HAP-1 (cell line): ENCODE results near the gene NR3C1.

Source experiments
- DNase-seq, 2 experiments: peaks; one replicate each; pipeline ENCODE4 v3.0.0-alpha.2; 2016 to 2020; ENCODE audit warnings: low spot score in 2 of 2
- H3K27me3 ChIP-seq: fragments of 250-450 bp; sonication (Bioruptor Pico); 2 replicates; pipeline ENCODE4 v1.5.1; 2020; ENCODE audit warnings: low read depth, mild to moderate bottlenecking, moderate library complexity
- H3K36me3 ChIP-seq: fragments of 250-450 bp; sonication (Bioruptor Pico); replicated peaks from 2 replicates; pipeline ENCODE4 v1.5.1; 2020; ENCODE audit warnings: mild to moderate bottlenecking
- H3K4me1 ChIP-seq: fragments of 250-450 bp; sonication (Bioruptor Pico); 2 replicates; pipeline ENCODE4 v1.5.1; 2020; ENCODE audit warnings: mild to moderate bottlenecking
- H3K4me3 ChIP-seq: fragments of 250-450 bp; sonication (Bioruptor Pico); 2 replicates; pipeline ENCODE4 v1.5.1; 2020; ENCODE audit warnings: mild to moderate bottlenecking, moderate library complexity
- H3K9me3 ChIP-seq: fragments of 250-450 bp; sonication (Bioruptor Pico); 2 replicates; pipeline ENCODE4 v1.5.1; 2020; ENCODE audit warnings: mild to moderate bottlenecking, moderate library complexity
- in situ Hi-C: fragments of 300-500 bp; cut with MboI; formaldehyde crosslinking; loops from 3 replicates; pipeline ENCODE4 v1.14.3; 2020; ENCODE audit warnings: low sequenced_read_pairs, inconsistent platforms, mixed read lengths

NR3C1 gene

DNA sequence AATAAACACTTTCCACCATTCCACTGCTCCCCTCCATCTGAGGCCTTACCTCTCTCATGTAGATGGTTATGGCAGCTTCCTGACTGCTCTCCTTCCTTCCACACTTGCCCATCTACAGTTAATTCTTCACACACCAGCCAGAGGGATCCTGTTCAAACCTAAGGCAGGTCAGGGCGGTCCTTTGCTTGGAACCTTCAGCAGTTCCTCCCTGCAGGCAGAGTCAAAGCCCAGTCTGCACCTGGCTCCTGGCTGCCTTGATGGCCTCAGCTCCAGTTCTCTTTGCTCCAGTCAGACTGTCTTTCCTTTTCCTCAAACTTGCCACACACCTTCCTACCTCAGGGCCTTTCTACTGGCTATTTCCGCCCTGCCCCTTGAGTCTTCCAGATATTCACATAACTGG, 30.2 kb upstream of the NR3C1 start:
- Histone ChIP-seq H3K4me1 (no peaks in the 10 kb centered on the region), H3K4me3 (no peak overlapping the region), H3K9me3 (no peaks in the 10 kb centered on the region), H3K27me3 (no peaks in the 10 kb centered on the region), H3K36me3 (no peaks in the 10 kb centered on the region)
- in situ Hi-C loops: no loop called here
- DNase-seq: no peak

DNA sequence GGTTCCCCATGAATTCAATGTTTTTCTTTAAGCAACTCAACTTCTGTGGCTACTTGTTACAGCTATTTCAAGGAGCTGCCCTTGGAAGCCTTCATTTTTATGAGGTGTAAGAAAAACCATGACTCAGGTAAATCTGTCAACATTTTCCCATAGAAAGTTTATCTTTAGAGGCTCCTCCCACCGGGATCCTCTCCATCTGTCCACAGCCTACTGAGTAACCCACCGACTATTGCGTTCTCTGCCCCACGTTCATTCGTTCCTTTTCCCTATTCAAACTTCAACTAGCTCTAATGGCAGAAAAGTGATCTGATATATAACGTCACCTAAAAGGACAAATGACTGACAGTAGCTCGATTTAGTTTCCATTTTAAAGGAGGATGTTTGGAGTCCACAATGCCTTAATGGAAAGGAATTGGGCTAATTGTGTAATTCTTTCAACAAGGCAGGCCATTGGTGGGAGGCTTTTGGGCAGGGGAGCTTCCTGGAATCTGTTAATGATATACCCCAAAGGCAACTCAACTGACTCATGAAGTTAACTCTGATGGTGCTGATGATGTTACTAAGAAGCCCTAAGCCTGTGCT, 29.3 kb upstream of the NR3C1 start:
- no peaks in the 10 kb centered on the region for H3K36me3 ChIP-seq
- H3K9me3 ChIP-seq: no peaks in the 10 kb centered on the region
- no peak for DNase-seq
- H3K4me1 ChIP-seq: no peaks in the 10 kb centered on the region
- in situ Hi-C loops: no loop called here
- H3K4me3 ChIP-seq: no peak overlapping the region
- H3K27me3 ChIP-seq: no peaks in the 10 kb centered on the region

DNA sequence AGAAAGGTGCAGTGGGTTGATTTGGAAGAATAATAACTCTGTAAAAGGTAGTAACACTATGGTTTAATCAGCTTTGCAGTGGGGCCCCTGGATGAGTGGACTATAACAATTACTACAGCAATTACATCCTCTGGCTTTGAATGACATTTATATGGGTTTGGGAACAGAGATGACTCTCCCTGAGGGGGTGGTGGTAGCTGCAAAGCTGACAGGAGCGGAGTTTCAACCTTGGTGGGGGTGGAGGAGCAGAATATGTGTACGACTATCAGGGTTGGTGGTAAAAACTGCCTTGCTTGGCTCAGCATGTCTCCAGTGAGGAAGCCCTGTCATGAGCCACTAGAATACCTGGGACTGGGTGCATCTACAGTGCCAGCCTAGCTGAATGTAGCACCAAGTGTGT, 28.3 kb upstream of the NR3C1 start:
- no peak for DNase-seq
- no peaks in the 10 kb centered on the region for H3K36me3 ChIP-seq
- in situ Hi-C loops: no loop called here
- H3K27me3 ChIP-seq: no peaks in the 10 kb centered on the region
- no peak overlapping the region for H3K4me3 ChIP-seq
- no peaks in the 10 kb centered on the region for H3K4me1 ChIP-seq
- H3K9me3 ChIP-seq: no peaks in the 10 kb centered on the region

DNA sequence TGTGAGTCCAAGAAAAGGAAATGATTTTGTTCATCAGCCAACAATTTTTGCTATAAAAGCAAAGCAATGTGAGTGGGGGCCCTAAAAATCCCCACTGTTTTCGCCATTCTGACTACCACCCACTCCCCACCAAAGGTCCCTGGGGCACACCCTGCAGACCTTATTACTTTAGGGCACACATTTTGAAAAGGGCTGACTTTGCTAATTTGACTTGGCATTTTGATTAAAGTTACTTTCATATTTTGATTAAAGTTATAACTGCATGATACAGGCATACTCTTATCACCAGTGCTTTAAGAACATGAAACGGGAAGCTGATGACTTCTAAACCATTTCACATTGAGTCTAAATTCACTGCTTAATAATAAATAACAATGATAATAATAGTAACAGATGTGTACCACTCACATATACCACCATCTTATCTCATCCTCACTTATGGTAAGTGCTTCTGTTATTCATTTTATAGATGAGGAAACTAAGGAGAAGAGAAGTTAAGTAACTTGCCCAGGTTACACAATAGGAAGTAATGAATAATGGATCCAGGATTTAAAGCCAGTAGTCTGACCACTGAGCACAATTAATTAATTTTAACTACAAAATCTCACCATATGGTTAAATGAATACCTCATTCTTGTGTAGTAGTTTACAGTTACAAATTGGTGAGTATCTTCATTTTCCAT, 25.4 kb upstream of the NR3C1 start:
- Histone ChIP-seq H3K36me3 (no peaks in the 10 kb centered on the region), H3K9me3 (no peaks in the 10 kb centered on the region), H3K4me1 (no peaks in the 10 kb centered on the region), H3K4me3 (no peak overlapping the region), H3K27me3 (no peaks in the 10 kb centered on the region)
- in situ Hi-C loops: no loop called here
- DNase-seq: no peak

DNA sequence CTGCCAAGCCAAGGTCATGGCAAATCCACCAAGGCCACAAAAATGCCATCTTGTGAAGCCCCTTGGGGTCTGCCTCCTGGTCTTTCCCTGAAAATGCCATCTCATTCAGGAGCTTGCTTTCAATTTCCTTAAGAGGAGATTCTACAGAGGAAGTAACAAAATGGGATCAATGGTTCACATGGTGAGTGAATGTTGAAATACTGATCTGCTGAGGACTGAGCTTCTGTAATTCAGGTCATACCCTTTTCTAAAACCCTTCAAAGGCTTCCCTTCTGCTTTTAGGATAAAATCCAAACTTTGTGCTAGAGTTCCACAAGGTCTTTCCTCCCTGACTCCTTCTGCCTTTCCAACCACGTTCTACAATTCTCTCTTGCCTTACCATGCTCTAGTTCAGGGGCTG, 24.7 kb upstream of the NR3C1 start:
- in situ Hi-C loops: no loop called here
- Histone ChIP-seq H3K4me1 (no peaks in the 10 kb centered on the region), H3K4me3 (no peak overlapping the region), H3K27me3 (no peaks in the 10 kb centered on the region), H3K9me3 (no peaks in the 10 kb centered on the region), H3K36me3 (no peaks in the 10 kb centered on the region)
- DNase-seq: no peak

DNA sequence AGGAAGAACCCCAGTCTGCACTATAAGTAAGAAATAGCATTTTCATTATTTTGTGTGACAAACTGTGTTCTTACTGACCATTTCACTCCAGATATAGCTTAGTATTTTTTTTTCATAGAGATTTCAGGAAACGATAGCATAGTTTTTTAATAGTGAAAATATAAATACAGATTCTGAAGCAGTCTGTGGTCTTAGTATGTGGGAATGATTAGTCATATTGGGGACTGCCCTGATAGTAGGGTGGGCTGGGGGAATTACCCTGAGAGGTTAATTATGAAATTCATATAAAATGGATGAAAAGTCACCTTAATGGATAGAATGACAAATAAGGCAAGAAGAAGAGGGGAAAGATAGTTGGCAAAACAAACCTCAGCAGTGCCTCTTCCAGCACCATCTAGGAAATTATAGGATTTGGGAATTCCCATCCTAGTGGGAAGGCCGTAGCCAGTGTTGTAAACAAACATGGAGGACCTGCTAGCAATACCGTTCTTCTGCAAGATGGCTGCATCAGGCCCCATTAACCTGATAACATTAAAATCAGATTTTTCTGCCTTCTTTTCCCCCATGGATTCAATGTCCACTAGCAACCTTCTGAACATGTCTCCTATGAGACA, 23.7 kb upstream of the NR3C1 start:
- no peak for DNase-seq
- Histone ChIP-seq H3K4me1 (no peaks in the 10 kb centered on the region), H3K9me3 (no peaks in the 10 kb centered on the region), H3K36me3 (no peaks in the 10 kb centered on the region), H3K27me3 (no peaks in the 10 kb centered on the region), H3K4me3 (no peak overlapping the region)
- in situ Hi-C loops: no loop called here

DNA sequence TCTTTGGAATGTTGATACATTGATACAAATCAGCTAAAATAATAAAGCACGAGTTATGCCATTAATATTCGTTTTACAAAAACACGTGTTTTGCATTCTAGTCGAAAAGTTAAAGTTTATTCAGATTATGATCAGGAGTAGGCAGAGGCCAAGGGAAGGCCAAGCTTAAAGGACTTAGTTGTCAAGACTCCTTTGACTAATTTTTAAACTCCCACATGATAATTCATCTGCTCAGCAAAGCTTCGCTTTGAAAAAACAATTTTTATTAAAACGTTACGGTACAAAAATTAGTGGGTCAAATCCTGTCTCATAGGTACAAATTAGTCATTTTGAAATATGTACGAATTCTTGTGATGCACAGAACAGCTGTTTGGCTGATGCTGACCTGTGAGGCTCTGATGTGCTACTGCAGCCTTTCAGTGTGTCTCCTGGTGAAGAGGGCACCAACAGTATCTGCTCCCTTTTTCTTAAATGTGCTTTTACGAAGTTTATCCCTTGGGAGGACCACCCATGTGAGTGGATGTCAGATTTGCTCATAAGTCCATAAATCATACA, 23.0 kb upstream of the NR3C1 start:
- no peaks in the 10 kb centered on the region for H3K9me3 ChIP-seq
- H3K4me3 ChIP-seq: no peak overlapping the region
- H3K27me3 ChIP-seq: no peaks in the 10 kb centered on the region
- DNase-seq: no peak
- no peaks in the 10 kb centered on the region for H3K4me1 ChIP-seq
- in situ Hi-C loops: no loop called here
- no peaks in the 10 kb centered on the region for H3K36me3 ChIP-seq

DNA sequence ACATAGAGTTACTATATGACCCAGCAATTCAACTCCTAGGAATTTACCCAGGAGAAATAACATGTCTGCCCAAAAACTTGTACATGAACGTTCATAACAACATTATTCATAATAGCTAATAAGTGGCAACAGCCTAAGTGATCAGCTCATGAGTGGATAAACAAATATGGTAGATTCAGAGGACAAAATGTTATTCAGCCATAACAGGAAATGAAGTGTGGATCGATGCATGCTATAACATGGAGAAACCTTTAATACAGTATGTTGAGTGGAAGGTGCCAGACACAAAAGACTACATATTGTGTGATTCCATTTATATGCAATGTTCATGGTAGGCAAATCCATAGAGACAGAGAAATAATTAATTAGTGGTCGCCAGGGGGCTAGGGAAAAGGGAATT, 22.3 kb upstream of the NR3C1 start:
- Histone ChIP-seq H3K4me3 (no peak overlapping the region), H3K9me3 (no peaks in the 10 kb centered on the region), H3K36me3 (no peaks in the 10 kb centered on the region), H3K27me3 (no peaks in the 10 kb centered on the region), H3K4me1 (no peaks in the 10 kb centered on the region)
- no peak for DNase-seq
- in situ Hi-C loops: no loop called here

DNA sequence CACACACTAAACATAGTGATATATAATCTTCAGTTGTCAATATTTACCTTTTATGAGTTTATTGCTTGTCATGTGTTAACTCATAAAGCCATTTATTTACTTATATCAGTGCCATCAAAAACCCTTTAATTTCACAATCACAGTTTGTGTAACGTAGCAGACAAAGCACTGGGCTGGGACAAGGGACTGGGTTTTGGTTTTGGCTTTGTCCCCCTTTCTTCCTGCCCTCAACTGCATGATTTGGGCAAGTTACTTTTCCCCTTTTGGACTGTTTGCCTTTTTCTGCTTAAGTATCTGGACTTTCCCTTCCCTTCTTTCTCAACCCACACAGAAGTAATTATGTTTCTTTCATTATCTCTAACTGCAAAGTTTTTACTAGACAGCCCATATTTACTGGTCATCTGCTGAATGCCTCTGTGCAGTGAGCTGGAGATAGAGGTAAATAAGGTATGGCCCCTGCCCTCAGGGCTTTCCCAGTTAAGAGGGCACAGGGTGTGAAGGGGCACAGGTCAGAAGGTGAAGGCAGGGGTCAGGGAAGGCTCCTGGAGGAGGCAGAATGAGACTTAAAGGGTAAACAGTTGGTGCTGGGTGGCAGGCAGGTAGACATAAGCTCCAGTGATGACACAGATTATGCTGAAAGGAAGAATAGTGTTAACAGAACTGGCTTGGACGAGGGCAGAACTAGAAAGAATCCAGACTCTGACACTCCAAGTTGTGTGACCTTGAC, 14.8 kb upstream of the NR3C1 start:
- Histone ChIP-seq H3K4me3 (no peak overlapping the region), H3K36me3 (no peaks in the 10 kb centered on the region), H3K4me1 (no peaks in the 10 kb centered on the region), H3K27me3 (no peaks in the 10 kb centered on the region; the same call in 1 of the 2 replicates), H3K9me3 (no peaks in the 10 kb centered on the region)
- DNase-seq: no peak
- in situ Hi-C loops: no loop called here

DNA sequence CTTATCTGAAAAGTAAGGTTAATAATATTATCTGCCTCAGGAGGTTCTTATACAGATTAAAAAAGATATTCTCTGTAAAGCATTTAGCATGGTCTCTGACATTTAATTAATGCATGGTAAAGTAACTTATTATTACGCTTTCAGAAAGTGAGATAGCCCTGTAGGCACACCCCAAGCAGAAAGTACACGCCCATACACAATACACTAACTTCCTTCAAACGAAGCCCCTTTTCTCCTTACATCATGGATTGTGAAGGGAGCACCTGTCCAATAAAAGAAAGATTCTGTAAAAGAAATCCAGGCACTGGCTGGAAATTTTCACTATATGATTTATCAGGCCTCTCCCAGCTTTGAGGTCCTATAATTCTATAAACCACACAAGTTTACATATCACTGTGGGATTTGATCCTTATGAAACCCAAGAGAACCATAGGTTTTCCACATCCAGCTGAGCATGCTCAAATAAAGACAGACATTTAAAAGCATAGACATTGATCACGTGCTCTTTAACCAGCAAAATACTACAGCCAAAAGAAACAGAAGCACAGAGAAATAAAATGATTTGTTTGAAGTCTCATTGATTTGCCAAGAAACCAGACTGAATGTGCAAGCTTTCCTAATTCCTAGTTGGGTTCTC, 14.1 kb upstream of the NR3C1 start:
- no peaks in the 10 kb centered on the region for H3K36me3 ChIP-seq
- in situ Hi-C loops: no loop called here
- no peaks in the 10 kb centered on the region for H3K9me3 ChIP-seq
- DNase-seq: no peak
- no peak overlapping the region for H3K4me3 ChIP-seq
- no peaks in the 10 kb centered on the region; the same call in 1 of the 2 replicates for H3K27me3 ChIP-seq
- H3K4me1 ChIP-seq: no peaks in the 10 kb centered on the region

DNA sequence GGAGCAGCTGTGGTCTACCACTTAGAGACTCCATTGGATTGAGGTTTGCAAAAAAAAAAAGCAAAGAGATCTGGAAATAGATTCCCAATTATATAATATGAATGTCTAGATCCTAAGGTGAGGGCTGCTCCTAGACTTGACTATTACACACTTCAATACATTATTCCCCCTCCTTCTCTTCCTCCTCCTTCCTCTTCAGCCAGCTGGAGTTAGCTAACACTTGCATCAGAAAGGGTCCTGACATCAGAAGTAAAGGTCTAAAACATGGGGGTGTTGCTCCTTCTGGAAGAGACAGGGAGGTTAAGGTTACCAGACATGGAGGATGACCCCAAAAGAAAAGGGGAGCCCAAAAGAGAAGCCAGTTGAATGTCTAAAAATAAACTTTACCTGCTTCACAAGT, 12.9 kb upstream of the NR3C1 start:
- in situ Hi-C loops: no loop called here
- Histone ChIP-seq H3K4me3 (no peak overlapping the region), H3K4me1 (no peaks in the 10 kb centered on the region), H3K27me3 (no peaks in the 10 kb centered on the region; the same call in 1 of the 2 replicates), H3K36me3 (no peaks in the 10 kb centered on the region), H3K9me3 (no peaks in the 10 kb centered on the region)
- DNase-seq: no peak

DNA sequence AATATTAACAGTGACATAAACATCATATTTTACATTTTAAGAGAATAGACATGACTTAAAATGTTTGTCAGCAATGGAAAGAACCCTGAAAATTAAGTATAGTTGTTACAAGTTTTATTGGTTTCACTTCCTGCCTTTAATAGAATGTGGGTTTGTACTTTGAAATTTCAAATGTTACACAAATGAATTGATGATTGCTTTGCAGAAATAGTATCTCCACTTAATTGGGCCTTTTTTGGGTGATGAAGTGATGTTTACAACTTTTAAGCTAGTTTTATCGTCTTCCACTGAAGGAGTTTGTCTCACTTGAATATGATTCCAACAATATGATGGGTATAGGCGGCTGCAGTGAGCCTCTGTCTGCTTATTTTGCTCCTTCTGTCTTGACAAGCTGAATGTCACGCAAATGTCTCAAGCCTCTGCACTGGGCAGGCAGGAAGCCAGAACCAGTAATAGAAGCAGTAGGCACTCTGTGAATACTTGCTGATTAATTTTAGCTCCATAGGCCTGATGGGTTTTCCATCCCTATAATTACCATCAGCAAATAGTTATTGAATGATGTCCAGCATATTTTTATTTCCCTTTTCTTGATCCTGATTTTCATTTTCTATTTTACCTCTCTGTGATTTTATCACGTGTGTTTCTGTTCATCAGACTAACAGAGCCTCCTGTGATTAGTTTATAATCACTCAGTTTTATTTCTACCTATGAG, 10.6 kb upstream of the NR3C1 start:
- in situ Hi-C loops: no loop called here
- Histone ChIP-seq H3K4me1 (no peaks in the 10 kb centered on the region), H3K4me3 (no peak overlapping the region), H3K9me3 (no peaks in the 10 kb centered on the region), H3K27me3 (no peaks in the 10 kb centered on the region; the same call in 1 of the 2 replicates), H3K36me3 (no peaks in the 10 kb centered on the region)
- no peak for DNase-seq

DNA sequence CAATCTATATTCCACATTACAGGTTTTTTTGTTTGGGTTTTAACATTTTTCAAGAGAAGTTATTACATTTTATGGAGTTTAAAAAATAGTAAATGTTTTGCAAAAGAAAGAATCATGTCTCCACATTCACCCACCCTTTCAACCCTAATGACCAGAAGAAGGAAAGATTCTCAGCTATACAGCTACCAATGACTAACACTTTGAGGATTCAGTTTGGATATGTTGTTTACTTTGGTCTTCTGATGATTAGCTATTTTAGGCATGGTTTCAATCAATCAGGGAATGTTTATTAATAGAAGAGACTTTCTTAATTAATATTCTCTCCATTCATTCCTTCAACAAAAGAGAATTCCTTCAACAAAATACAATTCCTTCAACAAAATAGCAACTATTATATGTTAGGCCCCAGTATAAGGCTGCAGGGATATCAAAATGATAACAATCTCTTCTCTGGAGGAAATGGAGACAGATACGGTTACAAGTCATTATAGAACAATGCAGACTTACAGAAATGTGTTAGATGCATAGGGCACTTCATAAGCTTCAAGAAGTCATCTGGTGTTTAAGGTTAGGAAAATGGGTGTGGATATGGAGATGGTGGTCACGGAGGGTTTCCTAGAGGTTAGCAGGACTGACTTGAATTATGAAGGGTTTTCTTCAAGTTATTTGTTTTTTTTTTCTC, 9.3 kb upstream of the NR3C1 start:
- Histone ChIP-seq H3K4me1 (no peaks in the 10 kb centered on the region), H3K36me3 (no peaks in the 10 kb centered on the region), H3K27me3 (peaks cover 2% of the 10 kb centered on the region; the same call in 1 of the 2 replicates), H3K4me3 (no peak overlapping the region), H3K9me3 (no peaks in the 10 kb centered on the region)
- no peak for DNase-seq
- in situ Hi-C loops: no loop called here
